Neural cell (in vitro differentiated cells): ENCODE measurements around the gene OXSR1. TPM values are rescaled to one million over a fixed set of nuclear protein-coding genes. Genes with fewer than 3 reads are reported as not detected.

Experiments
- H2AFZ ChIP-seq: fragments of 200-600, 300-800 bp; sonication (generic), shearing (Covaris generic); 2 replicates; pipeline ENCODE4 v1.6.0; 2014; ENCODE audit warnings: low read depth, mild to moderate bottlenecking, antibody characterized with exemption, low read length, moderate library complexity
- H3F3A ChIP-seq: fragments of 200-600 bp; shearing (Covaris generic); 2 replicates; pipeline ENCODE4 v1.6.1; 2016; ENCODE audit warnings: mild to moderate bottlenecking, moderate library complexity, mixed read lengths, antibody characterized with exemption, low read length; ENCODE audit not compliant: insufficient read depth, poor library complexity, severe bottlenecking
- H3K27ac ChIP-seq: fragments of 200-600, 300-800 bp; sonication (generic), shearing (Covaris generic); 2 replicates; pipeline ENCODE4 v1.5.1; 2014; ENCODE audit warnings: mild to moderate bottlenecking, low read length, moderate library complexity
- H3K27me3 ChIP-seq: fragments of 300-800, 200-600 bp; sonication (generic), shearing (Covaris generic); 2 replicates; pipeline ENCODE4 v1.6.0; 2014; ENCODE audit warnings: mild to moderate bottlenecking, low read depth, low read length, moderate library complexity; ENCODE audit not compliant: insufficient read depth
- H3K36me3 ChIP-seq: fragments of 300-800, 200-600 bp; sonication (generic), shearing (Covaris generic); 2 replicates; pipeline ENCODE4 v1.5.1; 2014; ENCODE audit warnings: mild to moderate bottlenecking, antibody characterized with exemption, low read length, moderate library complexity; ENCODE audit not compliant: insufficient read depth
- H3K4me2 ChIP-seq: fragments of 300-800, 200-600 bp; sonication (generic), shearing (Covaris generic); 2 replicates; pipeline ENCODE4 v1.6.0; 2014; ENCODE audit warnings: mild to moderate bottlenecking, low read length
- H3K4me3 ChIP-seq: fragments of 300-800, 200-600 bp; sonication (generic), shearing (Covaris generic); 2 replicates; pipeline ENCODE4 v1.5.1; 2014; ENCODE audit warnings: mild to moderate bottlenecking, low read length, moderate library complexity
- H3K79me2 ChIP-seq: fragments of 200-600 bp; shearing (Covaris generic); replicated peaks from 2 replicates; pipeline ENCODE4 v1.6.0; 2014; ENCODE audit warnings: mild to moderate bottlenecking, low read length, moderate library complexity; ENCODE audit not compliant: insufficient read depth
- H3K9ac ChIP-seq: fragments of 300-800, 200-600 bp; sonication (generic), shearing (Covaris generic); 2 replicates; pipeline ENCODE4 v1.6.1; 2016; ENCODE audit warnings: mild to moderate bottlenecking, low read length, mixed read lengths
- H3K9me2 ChIP-seq: fragments of 200-600 bp; shearing (Covaris generic); 2 replicates; pipeline ENCODE4 v1.6.1; 2016; ENCODE audit warnings: mild to moderate bottlenecking, low read length, mixed read lengths; ENCODE audit not compliant: insufficient read depth
- H3K9me3 ChIP-seq: fragments of 200-600, 300-800 bp; sonication (generic), shearing (Covaris generic); 2 replicates; pipeline ENCODE4 v1.6.1; 2016; ENCODE audit warnings: mild to moderate bottlenecking, mixed run types, low read length, moderate library complexity, mixed read lengths
- H4K20me1 ChIP-seq: fragments of 200-600 bp; shearing (Covaris generic); 2 replicates; pipeline ENCODE4 v1.6.1; 2016; ENCODE audit warnings: mild to moderate bottlenecking, mixed run types; ENCODE audit not compliant: insufficient read depth
- CTCF ChIP-seq: fragments of 450-650 bp; IDR thresholded peaks from 2 replicates; pipeline ENCODE4 v1.5.1; 2014; ENCODE audit warnings: antibody characterized with exemption, mild to moderate bottlenecking, moderate library complexity; ENCODE audit not compliant: poor library complexity, severe bottlenecking
- EP300 ChIP-seq: fragments of 450-650 bp; conservative IDR thresholded peaks from 2 replicates; pipeline ENCODE4 v1.6.1; 2014; ENCODE audit warnings: antibody characterized with exemption, mild to moderate bottlenecking, moderate library complexity; ENCODE audit not compliant: poor library complexity, severe bottlenecking
- EZH2 ChIP-seq: fragments of 200-600, 300-800 bp; shearing (Covaris generic), sonication (generic); IDR thresholded peaks from 2 replicates; pipeline ENCODE4 v1.6.1; 2014; ENCODE audit warnings: antibody characterized with exemption, low read length, borderline replicate concordance, mild to moderate bottlenecking; ENCODE audit not compliant: insufficient read depth, poor library complexity, severe bottlenecking
- MXI1 ChIP-seq: fragments of 450-650 bp; conservative IDR thresholded peaks from 2 replicates; pipeline ENCODE4 v1.6.1; 2014; ENCODE audit warnings: antibody characterized with exemption, mild to moderate bottlenecking; ENCODE audit not compliant: poor library complexity, severe bottlenecking
- POLR2AphosphoS5 ChIP-seq: IDR thresholded peaks from 2 replicates; pipeline ENCODE4 v1.6.1; 2012
- RAD21 ChIP-seq: fragments of 450-650 bp; conservative IDR thresholded peaks from 2 replicates; pipeline ENCODE4 v1.6.1; 2014; ENCODE audit warnings: antibody characterized with exemption, mild to moderate bottlenecking, moderate library complexity
- SMC3 ChIP-seq: fragments of 450-650 bp; conservative IDR thresholded peaks from 2 replicates; pipeline ENCODE4 v1.6.1; 2014; ENCODE audit warnings: antibody characterized with exemption, mild to moderate bottlenecking, moderate library complexity; ENCODE audit not compliant: poor library complexity
- TAF1 ChIP-seq: IDR thresholded peaks from 2 replicates; pipeline ENCODE4 v1.6.1; 2012; ENCODE audit warnings: low read depth
- polyA plus RNA-seq: library from polyadenylated mRNA; depleted of rRNA; stranded (reverse); fragments of >200 nt; gene quantifications from 2 replicates; pipeline ENCODE4 v1.2.3, GENCODE V29; 2014
- TF ChIP-seq, protein P1 (sequence below): IDR thresholded peaks from 2 replicates; pipeline ENCODE4 v1.6.1; 2012; ENCODE audit warnings: borderline replicate concordance

OXSR1 gene
- polyA plus RNA-seq, 1 donor from 2014 or later = 50.8 TPM

- Histone ChIP-seq H3F3A (no peaks in the 10 kb centered on the region), H3K79me2 (no peaks in the 10 kb centered on the region), H3K36me3 (no peaks in the 10 kb centered on the region), H3K4me2 (no peak overlapping the region), H3K9ac (no peak overlapping the region), H2AFZ (no peak overlapping the region), H3K4me3 (no peak overlapping the region), H3K27me3 (no peaks in the 10 kb centered on the region), H3K9me3 (no peaks in the 10 kb centered on the region), H3K9me2 (no peaks in the 10 kb centered on the region), H3K27ac (no peak overlapping the region), H4K20me1 (no peaks in the 10 kb centered on the region)
- no peak for TF ChIP-seq MXI1
- no peak for TF ChIP-seq CTCF
- no peak for TF ChIP-seq EZH2
- TF ChIP-seq SMC3 = no peak
- TF ChIP-seq RAD21 = no peak
- TF ChIP-seq, protein P1, sequence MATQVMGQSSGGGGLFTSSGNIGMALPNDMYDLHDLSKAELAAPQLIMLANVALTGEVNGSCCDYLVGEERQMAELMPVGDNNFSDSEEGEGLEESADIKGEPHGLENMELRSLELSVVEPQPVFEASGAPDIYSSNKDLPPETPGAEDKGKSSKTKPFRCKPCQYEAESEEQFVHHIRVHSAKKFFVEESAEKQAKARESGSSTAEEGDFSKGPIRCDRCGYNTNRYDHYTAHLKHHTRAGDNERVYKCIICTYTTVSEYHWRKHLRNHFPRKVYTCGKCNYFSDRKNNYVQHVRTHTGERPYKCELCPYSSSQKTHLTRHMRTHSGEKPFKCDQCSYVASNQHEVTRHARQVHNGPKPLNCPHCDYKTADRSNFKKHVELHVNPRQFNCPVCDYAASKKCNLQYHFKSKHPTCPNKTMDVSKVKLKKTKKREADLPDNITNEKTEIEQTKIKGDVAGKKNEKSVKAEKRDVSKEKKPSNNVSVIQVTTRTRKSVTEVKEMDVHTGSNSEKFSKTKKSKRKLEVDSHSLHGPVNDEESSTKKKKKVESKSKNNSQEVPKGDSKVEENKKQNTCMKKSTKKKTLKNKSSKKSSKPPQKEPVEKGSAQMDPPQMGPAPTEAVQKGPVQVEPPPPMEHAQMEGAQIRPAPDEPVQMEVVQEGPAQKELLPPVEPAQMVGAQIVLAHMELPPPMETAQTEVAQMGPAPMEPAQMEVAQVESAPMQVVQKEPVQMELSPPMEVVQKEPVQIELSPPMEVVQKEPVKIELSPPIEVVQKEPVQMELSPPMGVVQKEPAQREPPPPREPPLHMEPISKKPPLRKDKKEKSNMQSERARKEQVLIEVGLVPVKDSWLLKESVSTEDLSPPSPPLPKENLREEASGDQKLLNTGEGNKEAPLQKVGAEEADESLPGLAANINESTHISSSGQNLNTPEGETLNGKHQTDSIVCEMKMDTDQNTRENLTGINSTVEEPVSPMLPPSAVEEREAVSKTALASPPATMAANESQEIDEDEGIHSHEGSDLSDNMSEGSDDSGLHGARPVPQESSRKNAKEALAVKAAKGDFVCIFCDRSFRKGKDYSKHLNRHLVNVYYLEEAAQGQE = no peak
- no peak for TF ChIP-seq POLR2AphosphoS5
- TF ChIP-seq TAF1 = no peak
These were observed 13.6 kb upstream of the OXSR1 start for GRCh38 chr3:38151667-38152265.

DNA sequence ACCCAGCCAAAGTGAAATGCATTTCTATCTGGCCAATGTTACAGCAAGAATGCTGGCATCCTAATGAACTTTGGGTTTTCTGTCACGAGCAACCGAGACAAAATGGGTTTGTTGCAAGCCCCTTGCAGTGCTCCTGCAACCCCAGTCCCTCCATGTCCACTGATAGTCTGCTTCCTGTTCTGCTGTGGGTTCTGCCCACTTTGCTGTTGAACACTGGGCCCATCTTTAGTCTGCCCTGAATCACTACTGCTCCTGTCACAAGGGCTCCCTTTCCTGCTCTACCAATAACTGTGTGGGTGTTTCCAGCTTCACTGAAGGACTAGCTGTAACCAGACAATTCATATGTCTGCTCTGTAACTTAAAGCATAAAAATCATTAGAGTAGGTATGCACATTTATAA lies 12.7 kb upstream of the OXSR1 start:
- no peaks in the 10 kb centered on the region for H3K27me3 ChIP-seq

More for the DNA sequence above, 12.7 kb upstream of the OXSR1 start:
- Histone ChIP-seq H2AFZ (no peak overlapping the region), H3K79me2 (no peaks in the 10 kb centered on the region), H3K9me2 (no peaks in the 10 kb centered on the region), H3K4me2 (no peak overlapping the region), H3K36me3 (no peaks in the 10 kb centered on the region), H3K4me3 (no peak overlapping the region), H4K20me1 (no peaks in the 10 kb centered on the region), H3K27ac (no peak overlapping the region), H3K9ac (no peak overlapping the region), H3F3A (no peaks in the 10 kb centered on the region), H3K9me3 (no peaks in the 10 kb centered on the region)
- no peak for TF ChIP-seq MXI1
- no peak for TF ChIP-seq SMC3
- TF ChIP-seq, protein P1 = no peak
- no peak for TF ChIP-seq EP300
- TF ChIP-seq CTCF = no peak
- TF ChIP-seq EZH2 = no peak
- TF ChIP-seq RAD21 = no peak
- no peak for TF ChIP-seq TAF1
- TF ChIP-seq POLR2AphosphoS5 = no peak
